Limb (tissue), 2 donors: ENCODE results near the gene SLC1A2.

ENCODE experiments used
- DNase-seq, 2 donors: peaks; one replicate each; pipeline ENCODE4 v3.0.0-alpha.2; 2016; ENCODE audit errors: extremely low spot score in 2 of 2

The SLC1A2 gene

GRCh38 chr11:35376613-35377012 is 42.7 kb downstream of the SLC1A2 start:
- no peak for DNase-seq

- DNase-seq = no peak
These were observed 43.2 kb downstream of the SLC1A2 start for GRCh38 chr11:35376118-35376510.

DNA sequence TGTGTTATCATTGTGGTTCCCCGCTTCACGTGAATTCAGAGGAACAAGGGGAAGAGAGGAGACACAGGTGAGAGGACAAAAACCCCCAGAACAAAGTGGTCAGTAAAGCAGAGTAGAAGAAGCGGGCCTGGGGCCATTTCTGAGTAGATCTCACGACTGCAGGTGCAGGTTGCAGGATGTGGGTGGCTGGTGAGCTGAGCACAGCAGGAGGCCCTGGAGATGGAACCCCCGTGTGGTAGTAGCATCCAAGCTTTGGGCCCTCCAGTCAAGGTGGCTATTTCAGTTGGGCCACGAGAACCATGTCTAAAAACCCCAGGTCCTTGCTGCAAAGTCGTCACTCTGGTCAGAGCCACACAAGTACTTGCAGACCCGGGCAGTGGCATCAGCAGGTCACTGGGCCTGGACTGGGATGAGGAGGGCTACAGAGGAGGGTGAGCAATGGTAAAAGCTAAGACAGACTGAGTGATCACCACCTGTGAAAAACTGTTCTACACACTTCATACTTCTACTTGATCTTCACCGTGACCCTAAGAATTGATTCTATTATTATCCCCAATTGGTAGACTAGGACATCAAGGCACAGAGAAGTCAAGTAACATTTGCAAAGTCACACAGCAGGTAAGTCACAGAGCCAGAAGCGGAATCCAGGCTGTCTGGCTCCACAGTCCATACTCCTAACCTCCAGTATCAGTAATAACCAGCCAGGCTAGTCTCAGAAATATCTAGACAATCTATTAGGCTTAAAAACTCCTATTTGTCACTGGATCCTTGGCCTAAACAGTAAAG is 43.8 kb downstream of the SLC1A2 start:
- DNase-seq = peak in 1 of 2 donors; percentile 15

DNA sequence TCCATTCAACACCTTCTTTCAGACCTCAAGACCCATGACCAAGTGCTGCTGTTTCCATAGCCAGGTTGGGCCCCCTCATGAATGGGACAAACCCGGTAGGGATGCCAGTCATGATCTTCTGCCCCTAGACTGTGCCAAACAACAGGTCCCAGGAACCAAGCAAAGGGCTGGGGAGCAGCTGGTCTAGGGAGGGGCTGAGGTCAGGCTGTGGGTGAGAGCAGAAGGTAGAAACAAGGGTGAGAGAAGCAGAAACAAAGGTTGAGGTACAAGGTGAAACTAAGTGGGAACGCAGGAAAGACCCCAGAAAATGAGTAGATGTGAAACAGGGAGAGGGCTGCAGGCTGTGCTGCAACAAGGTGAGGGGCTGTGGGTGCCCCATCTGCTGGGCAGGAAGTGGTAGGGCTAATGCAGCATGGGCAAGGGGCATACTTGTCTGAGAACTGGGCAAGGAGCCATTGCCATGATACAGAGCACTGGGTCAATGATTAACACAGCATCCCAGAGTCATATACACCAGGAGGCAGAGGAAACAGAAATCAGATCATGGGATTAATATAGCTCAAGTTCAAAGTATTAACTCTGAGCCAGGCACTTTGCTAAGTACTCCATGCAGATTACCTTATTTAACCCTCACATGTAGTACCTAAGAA is 45.9 kb downstream of the SLC1A2 start:
- DNase-seq = no peak

- DNase-seq = no peak
These were observed 46.6 kb downstream of the SLC1A2 start for GRCh38 chr11:35372565-35373283.

DNA sequence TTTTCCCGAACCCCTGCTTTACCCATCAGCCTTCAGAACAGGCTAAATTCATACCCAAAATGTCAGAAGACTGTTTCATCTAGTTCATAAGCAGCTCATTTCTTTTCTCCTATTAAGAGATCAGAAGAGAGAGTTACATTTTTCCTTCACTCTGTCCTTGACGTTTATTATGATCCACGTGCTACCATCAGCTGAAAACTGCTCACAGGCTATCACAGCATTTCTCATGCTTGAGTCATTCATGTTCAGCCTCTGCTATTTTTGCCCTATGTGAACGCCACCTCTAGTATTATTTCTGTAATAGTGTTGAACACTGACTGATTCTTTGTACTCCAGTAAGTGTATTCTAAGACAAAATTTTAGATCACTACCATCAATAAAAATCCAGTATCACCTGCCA is 51.9 kb downstream of the SLC1A2 start:
- no peak for DNase-seq

DNA sequence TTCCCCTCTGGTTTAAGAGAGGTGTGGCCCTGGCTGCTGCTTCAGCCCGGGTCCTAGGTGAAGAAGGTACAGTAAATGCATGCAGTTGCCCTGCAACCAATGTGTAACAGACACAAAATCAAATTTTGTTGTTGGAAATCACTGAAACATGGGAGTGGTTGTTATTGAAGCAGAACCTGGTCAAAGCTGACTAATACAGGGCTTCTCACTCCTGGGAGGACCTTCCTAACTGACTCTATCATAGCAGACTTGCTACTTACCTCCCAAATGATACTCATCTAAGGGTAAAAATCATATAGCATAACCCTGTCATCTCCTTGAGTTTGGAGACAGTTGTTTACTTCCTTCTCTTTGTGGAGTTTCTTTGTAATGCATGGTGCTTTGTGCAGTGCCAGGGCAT is 52.6 kb downstream of the SLC1A2 start:
- DNase-seq = no peak

- DNase-seq = no peak
These were observed 53.4 kb downstream of the SLC1A2 start for GRCh38 chr11:35365961-35366360.

- DNase-seq = no peak
These were observed 54.0 kb downstream of the SLC1A2 start for GRCh38 chr11:35365395-35365794.

- no peak for DNase-seq
These were observed 55.2 kb downstream of the SLC1A2 start for GRCh38 chr11:35363854-35364780.

- peak in 1 of 2 donors; percentile 17 for DNase-seq
These were observed 56.0 kb downstream of the SLC1A2 start for GRCh38 chr11:35363246-35363801.

- no peak for DNase-seq
These were observed 56.8 kb downstream of the SLC1A2 start for GRCh38 chr11:35362521-35362980.

- DNase-seq = no peak
These were observed 59.3 kb downstream of the SLC1A2 start for GRCh38 chr11:35360055-35360530.

DNA sequence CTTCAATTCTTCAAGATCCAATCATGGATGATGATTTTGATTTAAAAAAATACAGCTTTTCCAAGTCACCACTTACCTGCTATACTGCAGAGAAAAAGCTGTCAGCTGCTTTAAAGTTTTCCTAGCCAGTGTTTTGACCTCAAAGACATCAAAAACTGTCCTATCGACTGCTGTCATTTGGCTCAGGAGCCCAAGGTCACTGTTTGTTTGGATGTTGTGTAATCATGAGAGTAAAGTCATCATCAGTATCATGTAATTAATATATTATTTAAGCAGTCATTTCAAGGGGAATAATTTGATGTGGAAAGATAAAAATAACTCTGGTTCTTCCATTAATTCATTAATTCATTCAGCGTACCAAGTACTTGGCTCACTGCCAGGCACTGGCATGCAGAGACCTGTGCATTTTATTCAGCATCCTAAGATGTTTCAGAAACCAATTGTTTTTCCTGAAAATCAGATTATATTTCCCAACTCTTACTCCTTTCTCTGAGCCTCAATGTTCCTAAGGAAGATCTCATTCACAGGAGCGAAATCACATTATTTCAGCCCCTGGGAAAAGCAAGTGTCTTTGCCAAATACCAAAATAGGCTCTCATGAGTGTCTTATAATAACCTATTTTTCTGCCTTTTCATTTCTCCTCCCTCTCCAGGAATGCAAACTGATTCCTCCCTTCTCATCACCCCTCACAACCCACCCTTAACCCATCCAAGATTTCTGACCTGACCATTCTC is 59.9 kb downstream of the SLC1A2 start:
- DNase-seq = no peak

DNA sequence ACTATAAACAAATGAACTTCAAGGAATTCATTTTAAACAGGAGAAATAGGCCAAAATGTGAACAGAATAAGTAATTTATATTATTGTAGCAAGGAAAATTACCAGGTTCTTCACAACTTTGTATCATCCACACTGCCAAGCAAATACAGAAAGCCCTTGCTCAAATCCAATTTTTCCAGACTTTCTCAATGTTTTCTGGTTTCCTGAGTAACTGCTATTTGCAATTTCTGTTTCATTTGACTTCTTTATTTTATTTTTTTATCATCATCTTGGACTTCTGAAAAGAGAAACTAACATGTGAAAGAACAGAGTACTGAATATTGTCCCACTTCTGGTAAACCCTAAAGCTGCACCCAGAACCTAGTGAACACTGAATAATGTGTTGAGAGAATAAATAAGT is 61.0 kb downstream of the SLC1A2 start:
- DNase-seq = no peak

DNA sequence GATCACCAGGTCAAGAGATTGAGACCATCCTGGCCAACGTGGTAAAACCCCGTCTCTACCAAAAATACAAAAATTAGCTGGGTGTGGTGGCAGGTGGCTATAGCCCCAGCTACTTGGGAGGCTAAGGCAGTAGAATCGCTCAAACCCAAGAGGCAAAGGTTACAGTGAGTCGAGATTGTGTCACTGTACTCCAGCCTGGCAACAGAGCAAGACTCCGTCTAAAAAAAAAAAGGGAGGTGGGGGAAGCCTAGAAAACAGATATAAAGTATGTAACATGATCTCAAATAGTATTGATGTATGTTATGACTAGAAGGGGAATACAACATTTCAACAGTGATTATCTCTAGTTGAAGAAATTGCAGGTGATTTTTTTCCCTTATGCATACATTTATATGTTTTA is 61.4 kb downstream of the SLC1A2 start:
- DNase-seq = peak in 1 of 2 donors; percentile 3

DNA sequence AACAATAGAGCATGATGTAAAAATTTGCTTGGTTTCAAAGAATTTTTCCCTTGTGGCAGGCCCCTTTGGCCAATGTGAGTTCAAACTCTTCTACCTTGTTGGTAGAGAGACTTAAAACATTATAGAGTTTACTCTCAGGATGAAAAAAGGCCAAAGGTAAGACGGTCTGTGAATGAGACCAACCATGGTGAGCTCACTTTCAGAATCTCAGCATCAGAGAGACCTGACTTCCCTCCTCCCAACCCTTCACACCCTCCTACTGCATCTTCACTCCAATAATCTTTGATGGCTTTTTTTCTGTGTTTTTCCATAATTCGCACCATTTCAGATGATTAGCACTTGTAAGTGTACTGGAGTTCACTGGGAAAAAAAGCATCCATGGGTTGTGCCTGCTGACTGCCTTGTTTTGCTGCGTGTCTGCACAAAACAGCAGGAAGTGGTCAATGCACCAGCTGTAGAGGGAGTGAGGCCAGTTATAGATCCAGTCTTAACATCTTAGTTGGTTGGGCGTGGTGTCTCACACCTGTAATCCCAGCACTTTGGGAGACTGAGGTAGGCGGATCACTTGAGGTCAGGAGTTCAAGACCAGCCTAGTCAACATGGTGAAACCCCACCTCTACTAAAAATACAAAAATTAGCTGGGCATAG is 64.1 kb downstream of the SLC1A2 start:
- no peak for DNase-seq

- no peak for DNase-seq
These were observed 64.7 kb downstream of the SLC1A2 start for GRCh38 chr11:35354644-35355043.

GRCh38 chr11:35352077-35352888 is 67.1 kb downstream of the SLC1A2 start:
- no peak for DNase-seq
